SK-N-SH (cell line): ENCODE measurements around the gene LRRC40.
"Not testable (repeated sequence)": the region's sequence is repeated elsewhere in the genome, so short reads cannot be mapped to it uniquely, and the experiment has no call there.

Experiments
- CTCF ChIP-seq: fragments of 200-600 bp; sonication (generic); IDR thresholded peaks from 2 replicates; pipeline ENCODE4 v1.6.1; 2017; ENCODE audit warnings: antibody characterized with exemption, mild to moderate bottlenecking, moderate library complexity
- POLR2AphosphoS5 ChIP-seq: IDR thresholded peaks from 2 replicates; pipeline ENCODE4 v1.6.1; 2012; ENCODE audit warnings: low read depth, low read length
- RFX5 ChIP-seq: IDR thresholded peaks from 2 replicates; pipeline ENCODE4 v1.6.1; 2012; ENCODE audit warnings: mild to moderate bottlenecking, improper control_type of control experiment, low read length

- TF ChIP-seq RFX5, CTCF, POLR2AphosphoS5: not testable (repeated sequence)
Observed at GRCh38 chr1:70206833-70207232, 1.5 kb upstream of the LRRC40 start.
